Endometrial microvascular endothelial cells (primary cell): ENCODE results near the gene CDC14B. TPM values are rescaled to one million over a fixed set of nuclear protein-coding genes. Genes with fewer than 3 reads are reported as not detected.
"Not testable (repeated sequence)": the region's sequence is repeated elsewhere in the genome, so short reads cannot be mapped to it uniquely, and the experiment has no call there.

Experiments used
- in situ Hi-C: cut with HindIII; loops from 2 replicates; pipeline ENCODE4 v1.10.0; 2017; ENCODE audit warnings: low sequenced_read_pairs, low pct_unique_long_range_greater_than_20kb; ENCODE audit errors: inconsistent ontology term
- total RNA-seq: library from RNA; depleted of rRNA; stranded (reverse); fragments of >200 nt; gene quantifications from one replicate; pipeline ENCODE4 v1.2.3, GENCODE V29; 2015; ENCODE audit errors: inconsistent ontology term

CDC14B gene
- total RNA-seq = 1.6 TPM

GRCh38 chr9:96619491-96620180 is at the start of gene CDC14B:
CDC14B (minus strand) TSS chr9:96619843; CDS start chr9:96619378, 465 bp downstream.
- in situ Hi-C loops = no loop called here

GRCh38 chr9:96668868-96669534 is 49.4 kb upstream of the CDC14B start:
- in situ Hi-C loops = no loop called here

- in situ Hi-C loops = no loop called here
Measured at GRCh38 chr9:96667363-96667728, 47.7 kb upstream of the CDC14B start.

- in situ Hi-C loops = not testable (repeated sequence)
Measured at GRCh38 chr9:96666653-96667362, 47.2 kb upstream of the CDC14B start.

- in situ Hi-C loops = no loop called here
Measured at GRCh38 chr9:96665789-96666188, 46.1 kb upstream of the CDC14B start.

- in situ Hi-C loops = no loop called here
Measured at GRCh38 chr9:96663506-96664120, 44.0 kb upstream of the CDC14B start.

- in situ Hi-C loops = no loop called here
Measured at GRCh38 chr9:96661711-96662110, 42.1 kb upstream of the CDC14B start.

- in situ Hi-C loops = no loop called here
Measured at GRCh38 chr9:96660692-96661248, 41.1 kb upstream of the CDC14B start.

GRCh38 chr9:96655198-96655851 is 35.7 kb upstream of the CDC14B start, which contains the start of gene PRXL2C:
PRXL2C (minus strand) TSS chr9:96655317; CDS start chr9:96655281, 36 bp downstream.
- in situ Hi-C loops = no loop called here

- in situ Hi-C loops = no loop called here
Measured at GRCh38 chr9:96654450-96655197, 35.0 kb upstream of the CDC14B start.

GRCh38 chr9:96651626-96652025 is 32.0 kb upstream of the CDC14B start:
- in situ Hi-C loops = no loop called here

- in situ Hi-C loops = no loop called here
Measured at GRCh38 chr9:96649620-96650324, 30.1 kb upstream of the CDC14B start.

GRCh38 chr9:96646081-96646991 is 26.7 kb upstream of the CDC14B start:
- in situ Hi-C loops = no loop called here

GRCh38 chr9:96644137-96644536 is 24.5 kb upstream of the CDC14B start:
- in situ Hi-C loops = no loop called here

GRCh38 chr9:96641514-96641913 is 21.9 kb upstream of the CDC14B start:
- in situ Hi-C loops = no loop called here

- in situ Hi-C loops = no loop called here
Measured at GRCh38 chr9:96638606-96639364, 19.1 kb upstream of the CDC14B start.
